Left renal pelvis (tissue), 4 donors: ENCODE measurements around the gene TOMM7. TPM values are rescaled to one million over a fixed set of nuclear protein-coding genes. Genes with fewer than 3 reads are reported as not detected.
"Not testable (repeated sequence)": the region's sequence is repeated elsewhere in the genome, so short reads cannot be mapped to it uniquely, and the experiment has no call there.

Source experiments
- DNase-seq, 4 donors: peaks; one replicate each; pipeline ENCODE4 v3.0.0-alpha.2; 2013; ENCODE audit warnings: low read depth in 4 of 4, low spot score in 3 of 4
- polyA plus RNA-seq, 4 donors: library from polyadenylated mRNA; unstranded; fragments of 120-200 nt; gene quantifications; one replicate each; pipeline ENCODE4 v1.2.1, GENCODE V29; 2013; ENCODE audit not compliant: insufficient read length in 4 of 4

Gene TOMM7
- polyA plus RNA-seq, 4 donors = 350 to 436 (median 401) TPM

DNA sequence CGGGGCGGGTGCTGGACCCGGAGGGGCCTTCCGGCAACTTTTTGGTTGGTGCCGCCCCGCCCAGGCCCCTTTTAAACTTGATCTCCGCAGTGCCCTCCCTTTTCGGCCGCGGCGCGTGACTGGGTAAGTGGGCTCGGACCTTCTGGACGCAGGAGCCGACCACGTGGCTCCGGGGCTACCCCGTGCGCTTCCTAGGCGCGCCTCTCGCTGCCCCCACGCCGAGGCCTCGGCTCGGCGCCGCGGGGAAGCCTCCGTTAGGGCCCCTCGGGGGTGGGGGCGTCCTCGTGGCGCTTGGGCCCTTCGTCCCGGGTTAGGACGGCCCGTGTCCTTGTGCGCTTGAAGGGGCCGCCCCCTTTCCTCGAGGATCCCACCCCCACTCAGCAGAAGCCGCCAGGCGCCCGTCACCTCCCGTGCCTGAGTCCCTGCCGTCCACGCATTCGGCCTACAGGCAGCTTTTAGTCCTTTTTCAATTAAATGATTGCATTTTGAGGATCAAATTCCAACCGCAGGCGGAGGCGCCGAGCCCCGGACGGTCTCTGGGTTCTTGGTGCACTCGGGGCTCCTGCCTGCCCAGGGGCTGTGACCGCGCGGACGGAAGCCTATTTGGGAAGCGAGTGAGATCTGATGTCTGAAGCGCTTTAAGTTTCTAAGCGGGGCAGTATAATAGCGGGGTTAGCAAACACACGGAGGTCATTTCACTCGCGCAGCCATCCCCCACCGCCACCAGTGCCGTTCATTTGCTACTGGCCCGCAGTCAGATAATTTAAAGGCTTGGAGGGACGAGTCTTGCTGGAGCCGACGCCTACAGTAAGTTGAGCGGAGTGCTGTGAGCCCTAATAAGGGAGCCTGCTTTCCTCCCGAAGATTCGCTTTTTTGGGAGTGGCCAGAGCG lies 31.8 kb upstream of the TOMM7 start:
- DNase-seq = peak in 1 of 4 donors; percentile 35

DNA sequence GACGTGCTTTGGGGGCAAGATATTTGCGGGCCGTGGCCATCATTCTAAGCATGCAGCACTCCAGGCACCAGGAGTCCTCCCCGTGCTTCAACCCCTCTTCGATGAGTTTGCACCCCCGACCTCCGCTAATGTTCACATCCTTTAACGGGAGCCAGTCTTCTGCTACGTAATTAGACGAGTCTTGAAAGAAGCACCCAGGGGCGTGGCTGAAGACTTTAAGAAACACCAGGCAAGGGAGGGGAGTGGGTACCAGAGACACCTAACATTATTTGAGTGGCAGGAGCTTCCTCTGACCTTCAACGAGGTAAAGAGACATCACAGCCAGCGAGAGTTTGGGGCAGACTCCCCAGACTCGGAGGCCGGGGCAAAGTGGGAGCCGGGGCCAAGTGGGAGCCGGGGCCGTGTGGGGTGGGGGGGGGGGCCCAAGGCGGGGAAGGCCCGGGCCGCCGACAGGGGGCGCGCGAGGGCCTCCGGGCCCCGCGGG lies 31.1 kb upstream of the TOMM7 start:
- DNase-seq = no peak

DNA sequence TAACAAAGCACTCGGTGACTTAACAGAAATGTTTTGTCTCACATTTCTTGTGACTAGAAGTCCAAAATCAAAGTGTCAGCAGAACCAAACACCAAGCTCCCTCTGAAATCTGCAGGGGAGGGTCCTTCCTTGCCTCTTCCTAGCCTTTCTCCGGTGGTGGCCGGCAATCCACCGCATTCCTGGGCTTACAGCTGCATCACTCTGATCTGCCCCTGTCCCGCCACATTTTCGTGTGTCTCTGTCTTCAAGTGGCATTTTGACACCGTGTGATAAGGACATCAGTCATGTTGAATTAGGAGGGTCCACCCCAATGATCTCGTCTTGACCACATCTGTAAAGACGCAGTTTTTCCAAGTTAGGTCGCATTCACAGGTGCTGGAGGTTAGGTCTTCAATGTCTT lies 30.5 kb upstream of the TOMM7 start:
- no peak for DNase-seq

DNA sequence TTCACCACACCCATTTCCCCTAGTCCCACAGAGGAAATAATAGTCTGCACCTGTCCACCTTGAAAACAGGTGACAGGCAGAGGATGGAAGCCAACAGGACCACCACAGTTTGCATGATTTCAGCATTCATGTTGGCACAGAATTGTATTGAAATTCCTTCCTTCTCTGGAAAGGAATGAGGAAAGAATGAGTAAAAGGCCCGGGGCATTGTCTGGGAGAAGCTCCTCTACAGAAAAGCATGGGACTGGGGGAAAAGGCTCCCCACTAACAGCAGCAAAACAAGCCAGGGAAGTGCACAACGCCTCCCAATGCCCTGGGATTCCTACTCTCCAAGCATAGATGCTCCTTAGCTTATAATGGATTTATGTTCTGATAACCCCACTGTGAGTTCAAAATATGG lies 28.5 kb upstream of the TOMM7 start:
- no peak for DNase-seq

DNA sequence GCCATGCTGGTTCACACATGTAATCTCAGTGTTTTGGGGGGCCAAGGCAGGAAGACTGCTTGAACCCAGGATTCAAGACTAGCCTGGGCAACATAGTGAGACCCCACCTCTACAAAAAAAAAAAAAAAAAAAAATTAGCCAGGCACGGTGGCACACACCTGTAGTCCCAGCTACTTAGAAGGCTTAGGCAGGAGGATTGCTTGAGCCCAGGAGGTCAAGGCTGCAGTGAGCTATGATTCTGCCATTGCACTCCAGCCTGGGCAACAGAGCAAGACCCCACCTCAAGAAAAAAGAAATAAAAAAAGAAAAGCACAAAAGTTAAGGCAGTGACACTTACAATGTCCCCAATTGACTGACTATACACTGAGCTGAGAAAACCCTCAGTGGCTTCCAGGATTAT lies 27.7 kb upstream of the TOMM7 start:
- DNase-seq = not testable (repeated sequence)

DNA sequence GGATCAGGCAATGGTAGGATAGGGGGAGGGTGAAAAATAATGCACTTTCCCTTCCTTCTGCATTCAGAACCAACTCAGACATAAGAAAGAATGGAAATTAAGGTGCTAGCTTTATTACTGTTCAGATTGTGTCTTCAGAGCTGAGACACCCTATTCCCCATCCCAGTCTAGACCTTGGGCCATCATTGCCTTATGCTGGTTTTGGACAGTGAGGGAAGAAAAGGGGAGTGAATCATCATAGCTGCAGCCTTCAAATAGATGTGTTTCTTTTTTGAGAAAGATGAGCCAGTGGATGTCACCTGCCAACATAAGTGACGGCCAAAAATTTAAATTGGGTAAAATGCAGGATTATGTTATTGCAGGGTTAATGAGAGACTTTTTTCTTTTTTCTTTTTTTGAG lies 27.0 kb upstream of the TOMM7 start:
- DNase-seq = no peak

DNA sequence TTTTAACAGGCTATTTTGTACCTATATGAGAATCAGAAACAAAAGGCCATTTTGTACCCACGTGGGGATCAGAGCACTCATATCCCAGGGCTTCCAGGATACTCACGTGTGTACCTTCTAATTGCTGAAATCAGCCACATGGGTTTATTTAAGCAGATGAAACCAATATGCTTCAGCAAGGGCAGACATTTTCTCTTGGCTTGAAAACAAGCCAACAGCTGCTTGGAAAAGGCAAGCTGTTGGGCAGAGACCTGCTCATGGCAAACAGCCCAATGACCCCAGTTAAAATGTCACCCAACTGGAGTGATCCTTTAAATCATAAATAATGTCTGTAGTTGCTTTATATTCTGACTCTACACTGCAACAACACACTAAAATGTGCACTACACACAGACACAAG lies 26.5 kb upstream of the TOMM7 start:
- DNase-seq = no peak

DNA sequence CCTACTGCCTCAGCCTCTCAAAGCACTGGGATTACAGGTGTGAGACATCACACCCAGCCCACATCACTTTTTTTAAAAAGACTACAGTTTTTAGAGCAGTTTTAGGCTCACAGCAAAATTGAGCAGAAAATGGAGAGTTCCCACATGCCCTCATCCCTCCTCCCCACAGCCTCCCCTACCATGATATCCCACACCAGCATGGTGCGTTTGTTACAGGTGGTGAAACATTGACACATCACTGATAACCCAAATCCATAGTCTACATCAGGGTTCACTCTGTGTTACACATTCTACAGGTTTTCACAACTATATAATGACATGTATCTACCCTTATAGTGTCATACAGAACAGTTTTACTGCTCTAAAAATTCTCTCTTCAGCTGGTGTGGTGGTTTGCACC lies 24.3 kb upstream of the TOMM7 start:
- DNase-seq = no peak

DNA sequence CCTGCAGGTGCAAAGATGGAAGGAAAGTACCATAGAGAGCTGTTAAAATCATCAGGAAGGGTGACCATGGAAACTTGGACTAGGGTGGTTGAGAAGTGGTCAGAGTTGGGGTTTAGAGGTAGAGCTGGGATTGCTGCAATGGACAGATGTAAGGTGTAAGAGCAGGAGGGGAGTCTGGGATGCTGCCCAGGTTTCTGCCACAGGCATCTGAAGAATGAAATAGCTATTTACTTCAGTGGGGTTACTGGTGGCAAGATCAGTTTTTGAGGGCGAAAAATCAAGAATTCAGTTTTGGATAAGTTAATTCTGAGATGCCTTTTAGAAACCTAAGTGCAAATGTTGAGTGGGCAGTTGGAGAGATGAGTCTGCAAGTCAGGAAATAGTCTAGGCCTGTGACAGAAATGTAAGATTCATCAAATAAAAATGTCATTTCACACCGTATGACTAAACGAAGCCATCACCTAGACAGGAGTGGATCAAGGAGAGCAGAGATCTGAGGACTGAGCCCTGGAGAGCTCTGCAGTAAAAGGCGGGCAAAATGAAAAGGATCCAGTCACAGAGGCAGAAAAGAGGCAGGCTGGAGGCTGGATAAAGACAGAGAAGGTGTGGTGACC lies 22.7 kb upstream of the TOMM7 start:
- DNase-seq = no peak

DNA sequence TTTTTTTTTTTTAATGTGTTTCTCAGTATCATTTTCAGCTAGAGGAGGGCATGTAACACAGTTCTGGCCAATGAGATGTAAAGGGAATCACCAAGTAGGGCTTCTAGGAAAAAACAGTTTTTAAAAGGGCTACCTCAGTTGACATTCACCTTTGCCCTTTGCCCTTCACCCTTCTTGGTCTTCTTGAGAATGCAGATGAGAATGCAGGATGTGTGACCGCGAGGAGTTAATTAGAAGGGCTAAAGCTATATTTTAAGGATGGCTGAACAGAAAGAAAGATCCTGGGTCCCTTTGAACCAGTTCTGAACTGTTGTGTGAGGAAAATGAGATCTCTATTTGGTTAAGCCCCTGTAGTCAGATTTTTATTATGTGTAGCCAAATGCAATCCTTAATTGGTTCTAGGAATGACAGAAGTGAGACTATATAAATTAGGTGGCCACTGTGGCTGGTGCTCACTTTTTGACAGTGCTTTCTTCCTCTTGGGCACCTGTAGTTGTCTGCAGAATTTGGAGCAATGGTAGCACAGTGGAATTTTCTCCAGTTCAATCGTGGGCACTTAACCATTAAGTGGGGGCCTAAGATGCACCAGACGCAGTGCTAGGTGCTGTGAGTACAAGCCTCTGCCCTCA lies 21.1 kb upstream of the TOMM7 start:
- no peak for DNase-seq

DNA sequence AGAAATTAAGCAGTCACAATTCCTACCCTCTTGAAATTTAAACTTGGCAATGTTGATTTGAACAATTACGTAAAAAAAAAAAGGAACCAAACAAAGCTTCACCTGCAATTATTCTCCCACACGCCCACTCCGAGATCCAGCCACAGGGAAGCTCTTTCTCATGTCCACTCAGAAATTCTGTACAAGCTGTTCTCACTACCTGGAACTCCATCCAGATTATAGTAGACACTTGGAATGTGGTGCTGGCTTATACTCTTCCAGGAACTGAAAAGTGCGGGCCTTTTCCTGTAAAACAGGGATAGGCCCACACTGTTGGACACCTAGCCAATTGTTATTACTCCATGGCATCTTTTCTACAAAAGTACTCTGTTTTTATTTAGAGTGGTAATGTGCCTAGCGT lies 20.3 kb upstream of the TOMM7 start:
- DNase-seq = no peak

DNA sequence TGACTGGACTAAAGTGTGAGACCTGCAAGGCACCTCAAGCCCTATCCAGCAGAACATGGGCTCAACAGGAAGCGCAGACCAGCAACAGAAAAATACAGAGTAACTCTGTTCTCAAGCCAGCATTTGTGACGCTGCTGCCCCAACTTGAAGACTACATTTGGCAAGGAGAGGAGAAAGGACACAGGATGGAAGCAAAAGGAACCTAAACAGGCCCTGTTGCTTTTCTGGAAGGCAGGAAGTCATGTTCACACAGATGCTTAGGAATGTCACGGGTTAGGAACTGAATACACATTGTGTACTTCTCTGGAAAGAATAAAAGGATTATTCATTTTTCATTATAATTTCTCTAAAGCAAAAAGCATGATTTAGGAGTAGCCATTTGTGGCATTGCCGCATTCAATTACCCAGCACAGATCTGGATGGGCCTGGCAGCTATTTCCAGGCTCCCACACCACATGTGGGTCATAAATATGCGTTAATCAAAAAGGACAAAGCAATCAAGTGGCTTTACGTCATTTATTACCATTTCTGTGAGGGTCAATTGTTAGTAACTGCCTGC lies 19.8 kb upstream of the TOMM7 start:
- DNase-seq = no peak

DNA sequence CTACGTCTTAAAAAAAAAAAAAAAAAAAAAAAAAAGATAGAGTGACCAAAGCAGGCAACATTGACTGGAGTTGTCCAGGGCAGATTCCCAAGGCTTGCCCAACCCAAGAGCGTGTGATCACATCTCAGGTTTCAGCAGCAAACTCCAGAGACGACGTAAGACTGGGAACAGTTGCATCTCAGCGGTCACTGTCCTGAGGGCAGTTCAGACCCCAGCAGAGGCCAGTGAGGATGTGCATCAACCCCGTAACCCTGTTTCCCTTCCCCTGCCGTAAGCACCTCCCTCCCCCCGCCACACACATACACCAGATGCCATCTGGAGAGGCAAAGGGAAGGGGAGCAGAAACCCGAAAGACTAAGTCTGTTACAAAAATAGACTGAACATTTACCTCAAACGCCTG lies 19.3 kb upstream of the TOMM7 start:
- DNase-seq = no peak

DNA sequence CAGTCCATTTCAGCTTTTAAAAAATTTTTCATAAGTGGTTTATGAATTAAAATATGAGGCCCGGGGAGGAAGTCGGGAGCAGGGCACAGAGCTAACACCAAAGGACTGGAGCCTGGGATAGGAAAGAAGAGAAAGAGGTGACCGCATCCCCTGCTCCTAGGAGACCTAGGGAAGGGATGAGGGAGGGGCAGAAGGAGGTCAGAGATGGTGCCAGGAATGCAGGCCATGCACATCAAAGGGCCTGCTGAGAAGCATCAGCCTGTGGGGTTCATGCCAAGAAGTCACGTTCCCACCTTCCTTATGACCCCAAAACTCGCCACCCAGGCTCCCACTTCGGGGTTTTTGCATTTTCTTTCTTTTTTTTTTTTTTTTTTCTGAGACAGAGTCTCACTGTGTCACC lies 14.7 kb upstream of the TOMM7 start:
- no peak for DNase-seq

DNA sequence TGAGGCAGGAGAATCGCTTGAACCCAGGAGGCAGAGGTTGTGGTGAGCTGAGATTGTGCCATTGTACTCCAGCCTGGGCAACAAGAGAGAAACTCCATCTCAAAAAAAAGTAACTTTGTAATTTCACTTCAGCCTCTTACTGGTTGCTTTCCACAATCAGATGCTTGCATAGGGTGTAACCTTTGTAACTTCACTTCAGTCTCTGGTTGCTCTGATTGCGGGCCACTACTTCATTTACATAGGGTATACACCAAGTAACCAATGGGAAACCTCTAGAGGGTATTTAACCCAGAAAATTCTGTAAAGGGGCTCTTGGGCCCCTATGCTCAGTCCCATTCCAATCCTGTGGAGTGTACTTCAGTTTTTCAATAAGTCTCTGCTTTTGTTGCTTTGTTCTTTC lies 13.9 kb upstream of the TOMM7 start:
- not testable (repeated sequence) for DNase-seq

DNA sequence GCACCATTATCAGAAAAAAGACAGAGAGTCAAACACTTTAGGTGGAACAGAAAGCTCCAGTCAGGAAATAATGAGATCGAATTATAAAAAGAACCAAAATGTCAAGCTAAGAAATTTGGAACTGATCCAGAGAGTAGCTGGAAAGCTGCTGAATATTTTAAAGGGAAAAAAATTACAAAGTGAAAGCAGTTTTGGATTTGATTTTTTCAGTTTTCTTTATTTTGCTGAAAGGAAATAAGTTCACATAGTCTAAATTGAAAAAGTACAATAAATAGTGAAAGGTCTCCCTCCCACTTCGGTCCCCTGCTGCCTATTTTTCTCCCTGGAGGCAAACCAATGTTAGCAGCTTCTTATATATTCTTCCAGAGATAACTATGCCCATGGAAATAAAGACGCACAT lies 11.3 kb upstream of the TOMM7 start:
- no peak for DNase-seq

DNA sequence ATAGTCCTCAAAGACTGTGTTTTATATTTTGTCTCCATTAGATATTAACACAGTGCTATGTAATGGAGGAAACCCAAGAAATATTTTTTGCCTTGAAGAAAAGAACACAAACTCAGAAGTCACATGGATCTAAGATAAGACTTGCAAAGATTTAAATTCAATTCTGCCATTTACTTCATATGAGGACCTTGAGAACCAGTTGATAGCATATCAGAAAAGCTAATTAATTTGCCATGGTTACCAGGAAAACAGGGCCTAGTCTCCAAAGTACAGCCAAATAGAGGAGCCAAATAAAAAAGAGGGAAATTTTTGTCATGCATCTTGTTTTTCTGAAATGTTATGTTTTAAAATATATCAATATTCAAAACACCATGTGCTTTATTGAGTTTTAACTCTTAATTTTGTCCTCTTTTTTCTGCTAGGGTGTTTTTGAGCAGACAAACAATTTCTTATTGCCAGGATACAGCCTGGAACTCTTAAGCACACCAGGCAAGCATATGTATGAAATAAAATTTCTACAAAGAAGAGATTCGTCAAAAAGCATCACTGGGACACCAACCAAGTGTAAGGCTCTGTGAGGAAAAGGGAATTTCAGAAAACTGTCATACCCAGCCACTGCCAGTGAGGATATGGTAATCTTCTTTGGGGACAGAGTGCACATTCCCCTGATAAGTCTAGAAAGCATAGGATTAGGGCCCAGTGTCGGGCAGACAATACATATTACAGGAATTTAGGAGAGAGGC lies 10.6 kb upstream of the TOMM7 start:
- DNase-seq = no peak

DNA sequence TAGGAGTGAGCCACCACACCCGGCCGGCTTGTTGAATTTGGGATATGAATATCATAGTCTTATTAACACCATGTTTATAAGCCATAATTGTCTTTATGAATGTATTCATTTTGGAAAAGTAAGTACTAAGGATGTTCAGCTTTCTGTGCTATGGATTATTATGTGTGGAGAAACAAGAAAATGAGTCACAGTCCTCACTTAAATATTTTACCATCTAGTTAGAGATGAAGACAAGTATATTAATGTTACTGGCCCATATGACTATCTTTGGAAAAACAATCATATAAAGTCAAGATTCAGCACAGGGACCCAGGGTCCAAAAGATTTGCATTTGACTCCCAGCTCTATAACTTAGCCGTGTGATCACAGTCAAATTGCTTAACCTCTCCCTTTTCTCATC lies 9.8 kb upstream of the TOMM7 start:
- no peak for DNase-seq

DNA sequence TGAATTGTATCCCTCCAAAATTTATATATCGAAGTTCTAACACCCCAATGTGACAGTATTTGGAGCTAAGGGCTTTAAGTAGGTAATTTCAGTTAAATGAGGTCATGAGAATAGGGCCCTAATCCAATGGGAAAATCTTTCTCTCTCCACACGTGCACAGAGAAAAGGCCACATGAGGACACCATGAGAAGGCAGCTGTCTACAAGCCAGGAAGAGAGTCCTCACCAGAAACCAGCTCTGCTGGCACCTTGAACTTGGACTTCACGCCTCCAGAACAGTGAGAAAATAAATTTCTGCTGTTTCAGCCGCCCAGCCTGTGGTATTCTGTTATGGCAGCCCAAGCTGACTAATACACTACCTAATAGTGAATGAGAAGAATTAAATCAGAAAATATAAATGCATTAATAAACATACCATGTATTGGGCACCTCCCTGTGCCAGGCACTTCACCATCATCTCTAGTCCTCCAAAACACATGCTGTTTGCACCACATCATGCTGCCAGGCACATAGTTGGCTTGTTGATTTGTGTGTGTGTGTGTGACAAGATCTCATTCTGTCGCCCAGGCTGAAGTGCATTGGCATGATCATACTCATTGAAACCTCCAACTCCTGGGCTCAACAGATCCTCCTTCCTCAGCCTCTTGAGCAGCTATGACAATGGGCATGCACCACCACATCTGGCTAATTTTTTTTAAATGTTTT lies 9.1 kb upstream of the TOMM7 start:
- DNase-seq = no peak

DNA sequence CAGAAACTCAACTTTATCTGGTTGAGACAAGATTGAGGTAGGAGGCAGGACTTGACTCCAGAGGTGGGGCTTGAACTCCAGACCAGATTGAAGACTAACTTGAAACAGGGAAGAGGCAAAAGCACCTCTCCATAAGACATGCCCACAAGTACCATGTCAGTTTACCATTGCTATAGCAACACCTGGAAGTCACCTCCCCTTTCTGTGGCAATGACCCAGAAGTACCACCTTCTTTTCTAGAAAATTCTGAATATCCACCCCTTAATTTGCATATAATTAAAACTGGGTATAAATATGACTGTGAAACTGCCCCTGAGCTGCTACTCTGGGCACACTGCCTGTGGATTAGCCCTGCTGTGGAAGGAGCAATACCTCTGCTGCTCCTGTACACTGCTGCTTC lies 4.9 kb upstream of the TOMM7 start:
- no peak for DNase-seq
